ENCODE results near the gene TEX48.
A peak's percentile ranks its signal among the peaks of the same experiment; 100 is the strongest.

Gene TEX48

DNA sequence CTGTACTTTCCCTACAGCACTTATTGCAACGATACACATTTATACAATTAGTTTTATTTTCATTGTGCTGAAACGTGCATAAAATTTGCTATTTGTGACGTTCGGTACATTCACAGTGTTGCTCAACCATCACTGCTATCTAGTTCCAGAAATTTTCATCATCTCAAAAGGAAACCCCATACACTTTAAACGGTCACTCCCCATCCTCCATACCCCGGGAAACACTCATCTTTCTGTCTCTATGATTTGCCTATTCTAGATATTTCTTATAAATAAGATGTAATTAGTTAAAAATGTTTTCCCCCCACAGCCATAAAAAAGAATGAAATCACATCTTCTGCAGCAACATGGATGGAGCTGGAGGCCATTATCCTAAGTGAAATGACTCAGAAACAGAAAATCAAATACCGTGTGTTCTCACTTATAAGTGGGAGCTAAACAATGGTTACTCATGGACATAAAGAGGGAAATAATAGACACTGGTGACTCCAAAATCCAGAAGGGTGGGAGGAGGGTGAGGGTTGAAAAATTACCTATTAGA, 40.2 kb upstream of the TEX48 start:
- Histone ChIP-seq H3K4me1 (ENCODE audit: control insufficient read depth, insufficient read depth, low read length) (0 out of 2 replicates have a peak, but pooled peaks cover 2% of the 10 kb centered on the region), H3K9me3 (ENCODE audit: control insufficient read depth, insufficient read depth, low read depth, low read length) (no peaks in the 10 kb centered on the region), H3K36me3 (ENCODE audit: control insufficient read depth in 2 of 2, insufficient read depth in 1 of 2, low read length in 2 of 2) (no peaks in the 10 kb centered on the region), H3K27ac (ENCODE audit: extremely low read depth, low read depth, low read length) (no peak overlapping the region), H3K4me3 (ENCODE audit: low read depth, low read length) (no peak overlapping the region)
- POLR2A ChIA-PET: no interaction called here
- CTCF ChIA-PET: interaction anchor here (0.7 to 4.1 kb wide), 5 partner anchors 13 to 354 kb away, joined by 3 to 22 read pairs (median 5); partner anchors contain the start of gene TEX48
- TF ChIP-seq GLI4 (tag by site-specific recombination; IDR thresholded peaks at IDR 0.05) (no peak), ZEB2 (tag by site-specific recombination; IDR thresholded peaks at IDR 0.05) (no peak), KLF7 (tag by site-specific recombination; IDR thresholded peaks at IDR 0.05; ENCODE audit: borderline replicate concordance) (no peak), ZNF791 (tag by site-specific recombination; IDR thresholded peaks at IDR 0.05) (no peak), BCL11A (tag by site-specific recombination; IDR thresholded peaks at IDR 0.05; ENCODE audit: low read depth) (no peak), ZNF335 (tag by site-specific recombination; conservative IDR thresholded peaks at IDR 0.05) (no peak), ZNF16 (tag by site-specific recombination; IDR thresholded peaks at IDR 0.05; ENCODE audit: low read depth) (no peak), ZNF114 (tag by site-specific recombination; IDR thresholded peaks at IDR 0.05) (no peak), ZNF560 (tag by site-specific recombination; IDR thresholded peaks at IDR 0.05; ENCODE audit: borderline replicate concordance) (no peak)

DNA sequence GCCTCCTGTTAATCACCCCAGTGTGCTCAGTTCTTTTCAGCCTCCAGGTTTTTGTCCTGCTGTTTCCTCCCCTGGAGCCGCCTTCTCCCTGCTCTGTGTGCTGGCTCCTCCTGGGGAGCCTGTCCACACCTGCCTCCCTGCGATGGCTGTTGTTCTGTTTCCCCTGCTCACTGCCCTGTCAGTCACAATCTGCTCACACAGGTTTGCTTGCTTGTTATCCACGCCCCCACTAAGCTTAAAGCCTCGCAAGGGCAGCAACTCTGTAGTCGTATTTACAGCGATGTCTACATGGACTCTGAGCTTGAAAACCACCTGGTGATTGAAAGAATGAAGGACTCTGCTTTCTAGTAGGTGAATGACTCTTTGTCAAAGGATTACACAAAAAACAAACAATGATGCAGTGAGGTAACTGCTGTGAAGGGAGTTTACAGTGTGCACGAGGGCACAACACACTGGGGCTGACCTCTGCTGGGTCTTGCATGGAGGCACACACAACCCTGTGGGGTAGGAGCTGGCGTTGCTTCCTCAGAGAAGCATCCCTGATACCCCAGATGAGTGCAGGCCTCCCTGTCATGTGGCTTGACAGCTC, 39.6 kb upstream of the TEX48 start:
- CTCF ChIA-PET: interaction anchor here (1.0 to 4.1 kb wide), 4 partner anchors 14 to 185 kb away, joined by 4 to 22 read pairs (median 5); partner anchors contain the start of gene TEX48

More for the DNA sequence above, 39.6 kb upstream of the TEX48 start:
- TF ChIP-seq ZNF585B (tag by site-specific recombination; IDR thresholded peaks at IDR 0.05) (no peak), GLI4 (tag by site-specific recombination; IDR thresholded peaks at IDR 0.05) (no peak), IKZF3 (tag by site-specific recombination; IDR thresholded peaks at IDR 0.05) (no peak), ZNF114 (tag by site-specific recombination; IDR thresholded peaks at IDR 0.05) (no peak), HOXD13 (CRISPR knock-in tag; IDR thresholded peaks at IDR 0.05; ENCODE audit: borderline replicate concordance) (0 out of 2 replicates have a peak, but pooled peaks have one; percentile 30), ZNF433 (tag by site-specific recombination; IDR thresholded peaks at IDR 0.05; ENCODE audit: low read depth) (no peak), ZFP69B (tag by site-specific recombination; IDR thresholded peaks at IDR 0.05) (no peak), ZNF76 (tag by site-specific recombination; IDR thresholded peaks at IDR 0.05; ENCODE audit: borderline replicate concordance, low read depth) (no peak), ZIC2 (tag by site-specific recombination; IDR thresholded peaks at IDR 0.05) (peak; percentile 93)
- TF ChIP-seq, protein P1, sequence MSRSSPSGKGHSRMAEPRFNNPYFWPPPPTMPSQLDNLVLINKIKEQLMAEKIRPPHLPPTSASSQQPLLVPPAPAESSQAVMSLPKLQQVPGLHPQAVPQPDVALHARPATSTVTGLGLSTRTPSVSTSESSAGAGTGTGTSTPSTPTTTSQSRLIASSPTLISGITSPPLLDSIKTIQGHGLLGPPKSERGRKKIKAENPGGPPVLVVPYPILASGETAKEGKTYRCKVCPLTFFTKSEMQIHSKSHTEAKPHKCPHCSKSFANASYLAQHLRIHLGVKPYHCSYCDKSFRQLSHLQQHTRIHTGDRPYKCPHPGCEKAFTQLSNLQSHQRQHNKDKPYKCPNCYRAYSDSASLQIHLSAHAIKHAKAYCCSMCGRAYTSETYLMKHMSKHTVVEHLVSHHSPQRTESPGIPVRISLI (tag by site-specific recombination; IDR thresholded peaks at IDR 0.05): no peak
- TF ChIP-seq, protein P2, sequence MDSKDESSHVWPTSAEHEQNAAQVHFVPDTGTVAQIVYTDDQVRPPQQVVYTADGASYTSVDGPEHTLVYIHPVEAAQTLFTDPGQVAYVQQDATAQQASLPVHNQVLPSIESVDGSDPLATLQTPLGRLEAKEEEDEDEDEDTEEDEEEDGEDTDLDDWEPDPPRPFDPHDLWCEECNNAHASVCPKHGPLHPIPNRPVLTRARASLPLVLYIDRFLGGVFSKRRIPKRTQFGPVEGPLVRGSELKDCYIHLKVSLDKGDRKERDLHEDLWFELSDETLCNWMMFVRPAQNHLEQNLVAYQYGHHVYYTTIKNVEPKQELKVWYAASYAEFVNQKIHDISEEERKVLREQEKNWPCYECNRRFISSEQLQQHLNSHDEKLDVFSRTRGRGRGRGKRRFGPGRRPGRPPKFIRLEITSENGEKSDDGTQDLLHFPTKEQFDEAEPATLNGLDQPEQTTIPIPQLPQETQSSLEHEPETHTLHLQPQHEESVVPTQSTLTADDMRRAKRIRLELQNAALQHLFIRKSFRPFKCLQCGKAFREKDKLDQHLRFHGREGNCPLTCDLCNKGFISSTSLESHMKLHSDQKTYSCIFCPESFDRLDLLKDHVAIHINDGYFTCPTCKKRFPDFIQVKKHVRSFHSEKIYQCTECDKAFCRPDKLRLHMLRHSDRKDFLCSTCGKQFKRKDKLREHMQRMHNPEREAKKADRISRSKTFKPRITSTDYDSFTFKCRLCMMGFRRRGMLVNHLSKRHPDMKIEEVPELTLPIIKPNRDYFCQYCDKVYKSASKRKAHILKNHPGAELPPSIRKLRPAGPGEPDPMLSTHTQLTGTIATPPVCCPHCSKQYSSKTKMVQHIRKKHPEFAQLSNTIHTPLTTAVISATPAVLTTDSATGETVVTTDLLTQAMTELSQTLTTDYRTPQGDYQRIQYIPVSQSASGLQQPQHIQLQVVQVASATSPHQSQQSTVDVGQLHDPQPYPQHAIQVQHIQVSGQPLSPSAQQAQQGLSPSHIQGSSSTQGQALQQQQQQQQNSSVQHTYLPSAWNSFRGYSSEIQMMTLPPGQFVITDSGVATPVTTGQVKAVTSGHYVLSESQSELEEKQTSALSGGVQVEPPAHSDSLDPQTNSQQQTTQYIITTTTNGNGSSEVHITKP (tag by site-specific recombination; IDR thresholded peaks at IDR 0.05): no peak
- POLR2A ChIA-PET: no interaction called here
- Histone ChIP-seq H3K36me3 (ENCODE audit: control insufficient read depth in 2 of 2, insufficient read depth in 1 of 2, low read length in 2 of 2) (no peaks in the 10 kb centered on the region), H3K9me3 (ENCODE audit: control insufficient read depth, insufficient read depth, low read depth, low read length) (no peaks in the 10 kb centered on the region), H3K27ac (ENCODE audit: extremely low read depth, low read depth, low read length) (no peak overlapping the region), H3K4me3 (ENCODE audit: low read depth, low read length) (no peak overlapping the region), H3K4me1 (ENCODE audit: control insufficient read depth, insufficient read depth, low read length) (0 out of 2 replicates have a peak, but pooled peaks cover 2% of the 10 kb centered on the region)

All from HEK293 (cell line).